DMS 273 (cell line): Measurements from ENCODE around the gene RFK.

ENCODE experiments used
- DNase-seq: peaks from one replicate; lab custom pipeline; 2025; ENCODE audit not compliant: unreplicated experiment; lab: John Stamatoyannopoulos, UW

Gene RFK

GRCh38 chr9:76336027-76336426 is 58.2 kb downstream of the RFK start:
- DNase-seq: no peak
